Anterior cingulate cortex (tissue), 58 donors: ENCODE results near the gene DQX1.
A peak's percentile ranks its signal among the peaks of the same experiment; 100 is the strongest.

ENCODE experiments used
- DNase-seq, 58 donors: peaks; one replicate each; lab custom pipeline; 2025; lab: John Stamatoyannopoulos, UW

DQX1 gene

GRCh38 chr2:74534411-74534810 lies 8.4 kb upstream of the DQX1 start:
- DNase-seq, result no peak

- no peak for DNase-seq
These were observed 7.4 kb upstream of the DQX1 start for GRCh38 chr2:74533464-74533863.

- peak in 1 of 58 donors; percentile 27 for DNase-seq
These were observed 6.2 kb upstream of the DQX1 start for GRCh38 chr2:74532222-74532621.

GRCh38 chr2:74531666-74532065 lies 5.6 kb upstream of the DQX1 start:
- no peak for DNase-seq

GRCh38 chr2:74530239-74531187 lies 4.5 kb upstream of the DQX1 start:
- DNase-seq, result peak in 36 of 58 donors; percentile 4 to 66 (median 41)

GRCh38 chr2:74529357-74530238 lies 3.6 kb upstream of the DQX1 start, which contains the start of the genes AUP1 and HTRA2:
TSS of gene AUP1 (minus strand) at chr2:74529706. CDS start at chr2:74529629, 77 bp downstream.
TSS of gene HTRA2 (plus strand) at chr2:74529933. CDS start at chr2:74530007, 74 bp downstream.
- peak; percentile 85 to 99 (median 98) for DNase-seq

GRCh38 chr2:74528600-74529356 lies 2.7 kb upstream of the DQX1 start:
- DNase-seq, result no peak

GRCh38 chr2:74527741-74528140 lies 1.7 kb upstream of the DQX1 start:
- no peak for DNase-seq

GRCh38 chr2:74526649-74527230 lies 709 bp upstream of the DQX1 start:
- DNase-seq, result no peak

- no peak for DNase-seq
These were observed 895 bp downstream of the DQX1 start for GRCh38 chr2:74524955-74525716.

- DNase-seq, result no peak
These were observed 2.0 kb downstream of the DQX1 start for GRCh38 chr2:74524005-74524404.

GRCh38 chr2:74522516-74522915 lies 3.5 kb downstream of the DQX1 start:
- DNase-seq, result no peak

GRCh38 chr2:74516650-74517049 lies 9.4 kb downstream of the DQX1 start:
- DNase-seq, result no peak

- DNase-seq, result peak in 16 of 58 donors; percentile 2 to 34 (median 11)
These were observed 9.9 kb downstream of the DQX1 start for GRCh38 chr2:74515981-74516633.

GRCh38 chr2:74515271-74515980 lies 10.6 kb downstream of the DQX1 start:
- no peak for DNase-seq

GRCh38 chr2:74514368-74515270 lies 11.4 kb downstream of the DQX1 start, which contains the start of gene TLX2:
TSS of gene TLX2 (plus strand) at chr2:74514450. CDS start at chr2:74514807, 357 bp downstream.
- no peak for DNase-seq
